IPS-18a (cell line): Measurements from ENCODE around the gene WDR5.

Source experiments
- H3K27ac ChIP-seq: one replicate; pipeline ENCODE4 v1.5.1; 2013; ENCODE audit warnings: low read length
- H3K27me3 ChIP-seq: one replicate; pipeline ENCODE4 v1.6.1; 2013; ENCODE audit warnings: mild to moderate bottlenecking, low read length; ENCODE audit not compliant: control insufficient read depth, insufficient read depth
- H3K36me3 ChIP-seq: one replicate; pipeline ENCODE4 v1.6.1; 2013; ENCODE audit warnings: low read depth, low read length; ENCODE audit not compliant: control insufficient read depth
- H3K4me1 ChIP-seq: one replicate; pipeline ENCODE4 v1.6.1; 2013; ENCODE audit warnings: low read depth, low read length; ENCODE audit not compliant: control insufficient read depth
- H3K4me3 ChIP-seq: one replicate; pipeline ENCODE4 v1.5.1; 2013; ENCODE audit warnings: low read length
- H3K9ac ChIP-seq: one replicate; pipeline ENCODE4 v1.6.1; 2013; ENCODE audit warnings: mild to moderate bottlenecking, low read length, moderate library complexity
- H3K9me3 ChIP-seq: one replicate; pipeline ENCODE4 v1.6.1; 2013; ENCODE audit warnings: low read depth, low read length; ENCODE audit not compliant: control insufficient read depth

Gene WDR5

DNA sequence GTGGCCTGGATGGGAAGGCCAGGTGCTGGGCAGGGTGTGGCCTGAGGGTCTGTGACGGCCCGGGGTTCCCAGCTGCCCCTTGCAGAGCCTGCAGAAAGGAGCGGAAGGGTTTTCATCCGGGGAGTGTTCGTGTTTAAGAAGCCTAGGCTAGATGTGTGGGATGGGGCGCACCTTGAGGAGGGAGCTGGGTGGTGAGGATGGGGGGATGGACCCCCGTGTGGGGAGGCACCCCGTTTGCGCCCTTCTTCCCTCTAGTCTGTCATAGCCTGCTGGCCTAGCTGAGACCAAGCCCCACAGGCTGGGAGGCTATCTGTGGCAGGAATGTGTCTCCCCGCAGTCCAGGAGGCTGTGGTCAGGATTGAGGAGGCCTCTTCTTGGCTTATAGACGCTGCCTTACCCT, 16.6 kb downstream of the WDR5 start:
- Histone ChIP-seq H3K4me1 (no peaks in the 10 kb centered on the region), H3K4me3 (no peak overlapping the region), H3K27ac (no peak overlapping the region), H3K27me3 (no peaks in the 10 kb centered on the region), H3K9me3 (no peaks in the 10 kb centered on the region), H3K9ac (no peak overlapping the region), H3K36me3 (peaks cover 90% of the 10 kb centered on the region)

DNA sequence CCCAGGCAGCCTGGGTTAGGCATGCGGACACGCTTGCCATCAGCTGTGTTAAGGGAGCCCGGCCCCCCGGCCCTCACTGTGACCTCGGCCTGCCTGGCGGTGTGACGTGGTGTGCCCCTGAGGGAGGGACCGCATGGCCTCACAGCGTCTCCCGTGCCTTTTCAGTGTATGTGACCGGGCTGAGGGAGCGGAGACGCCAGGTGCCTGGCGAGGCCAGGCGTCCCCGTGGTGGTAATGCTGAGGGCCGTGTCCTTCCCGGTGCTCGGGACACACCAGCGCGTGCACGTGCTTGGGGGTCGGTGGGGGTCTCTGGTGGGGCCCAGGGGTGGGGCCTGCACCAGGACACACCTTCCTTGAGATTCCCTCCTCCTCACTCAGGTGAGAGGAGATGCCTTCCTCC, 17.6 kb downstream of the WDR5 start:
- H3K36me3 ChIP-seq, result peaks cover 89% of the 10 kb centered on the region
- H3K27ac ChIP-seq, result no peak overlapping the region
- no peak overlapping the region for H3K9ac ChIP-seq
- H3K9me3 ChIP-seq, result no peaks in the 10 kb centered on the region
- no peak overlapping the region for H3K4me3 ChIP-seq
- H3K4me1 ChIP-seq, result no peaks in the 10 kb centered on the region
- no peaks in the 10 kb centered on the region for H3K27me3 ChIP-seq

DNA sequence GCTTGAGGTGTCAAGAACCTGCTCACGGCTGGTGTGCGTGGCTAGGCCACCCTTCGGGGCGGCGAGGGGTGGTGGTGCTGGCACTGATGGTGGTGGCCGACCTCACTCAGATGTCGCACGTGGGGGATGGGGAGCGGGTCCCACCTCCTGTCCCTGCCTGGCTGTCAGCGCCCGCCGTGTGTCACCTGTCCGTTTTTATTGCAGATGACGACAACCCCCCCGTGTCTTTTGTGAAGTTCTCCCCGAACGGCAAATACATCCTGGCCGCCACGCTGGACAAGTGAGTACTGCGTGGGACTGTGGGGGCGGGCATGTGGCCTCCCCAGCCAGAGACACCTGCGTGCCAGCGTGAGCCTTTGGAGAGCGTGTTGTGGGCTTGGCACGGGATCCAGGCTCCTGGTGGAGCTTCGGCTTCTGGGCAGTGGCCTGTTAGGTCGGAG, 18.4 kb downstream of the WDR5 start:
- H3K27ac ChIP-seq, result no peak overlapping the region
- H3K9me3 ChIP-seq, result no peaks in the 10 kb centered on the region
- peaks cover 81% of the 10 kb centered on the region for H3K36me3 ChIP-seq
- H3K4me3 ChIP-seq, result no peak overlapping the region
- no peaks in the 10 kb centered on the region for H3K27me3 ChIP-seq
- H3K4me1 ChIP-seq, result no peaks in the 10 kb centered on the region
- H3K9ac ChIP-seq, result no peak overlapping the region

DNA sequence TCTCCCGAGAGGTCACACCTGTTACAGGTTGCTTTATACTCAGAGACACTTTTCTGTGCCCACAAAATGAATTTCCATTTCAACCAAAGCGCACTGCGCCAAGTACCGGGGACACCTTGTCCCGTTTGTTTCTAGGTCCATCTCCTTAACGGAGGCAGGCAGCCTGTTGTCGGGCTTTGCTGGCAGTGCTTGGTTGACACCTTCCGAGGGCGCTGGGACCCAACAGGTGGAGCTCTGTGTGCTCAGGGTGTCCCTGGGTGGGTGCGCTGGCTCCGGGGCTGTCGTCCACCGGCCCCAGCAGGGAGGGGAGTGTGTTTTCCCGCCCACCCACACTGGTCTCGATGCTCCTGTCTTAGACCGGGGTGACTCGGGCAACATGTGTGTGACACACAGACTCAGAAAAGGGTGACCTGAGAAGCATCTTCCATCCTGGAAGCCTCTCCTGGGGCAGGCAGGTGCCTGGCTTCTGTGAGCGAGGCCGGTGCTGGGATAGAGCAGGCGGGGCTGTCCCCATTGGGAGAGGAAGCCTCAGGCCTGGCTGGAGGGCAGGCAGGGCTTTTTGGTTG, 20.0 kb downstream of the WDR5 start:
- Histone ChIP-seq H3K4me1 (no peaks in the 10 kb centered on the region), H3K36me3 (peaks cover 73% of the 10 kb centered on the region), H3K4me3 (no peak overlapping the region), H3K9ac (no peak overlapping the region), H3K27ac (no peak overlapping the region), H3K27me3 (no peaks in the 10 kb centered on the region), H3K9me3 (no peaks in the 10 kb centered on the region)

DNA sequence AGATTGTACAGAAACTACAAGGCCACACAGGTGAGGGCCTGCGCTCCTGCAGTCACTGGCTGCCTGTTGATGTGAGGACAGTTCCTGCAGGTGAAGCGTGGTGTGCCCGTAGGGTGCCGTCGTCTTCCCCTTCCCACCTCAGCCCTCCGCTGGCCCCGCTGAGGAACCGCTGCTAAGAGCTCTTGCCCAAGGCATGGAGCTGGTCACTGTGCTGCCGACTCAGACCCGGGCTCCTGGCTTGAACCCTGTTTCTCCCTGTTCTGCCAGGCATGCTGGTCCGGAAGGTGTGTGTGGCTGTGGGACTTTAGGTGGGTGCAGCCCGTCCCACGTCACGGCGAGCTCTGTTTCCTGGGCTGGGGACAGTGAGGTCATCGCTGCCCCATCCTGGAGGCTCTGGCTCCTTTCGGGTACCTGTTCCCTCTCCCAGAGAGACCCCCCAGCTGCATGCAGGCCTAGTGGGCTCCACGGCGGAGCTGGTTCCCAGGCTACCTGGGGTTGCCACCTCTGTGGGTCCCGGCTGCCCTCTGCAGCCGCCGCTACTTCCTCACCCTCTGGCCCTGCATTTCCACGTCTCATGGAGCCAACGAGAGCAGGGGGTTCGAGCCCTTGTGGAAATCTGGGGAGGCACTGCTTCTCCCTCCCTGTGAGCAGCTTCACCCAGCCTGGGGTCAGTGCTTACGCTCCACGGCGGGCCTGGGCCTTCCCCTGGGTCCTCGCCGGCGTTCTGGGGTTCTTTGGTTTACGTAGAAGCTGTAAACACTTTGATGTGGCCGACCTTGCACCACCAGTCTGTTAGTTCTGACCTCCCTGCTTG, 20.9 kb downstream of the WDR5 start:
- Histone ChIP-seq H3K4me3 (no peak overlapping the region), H3K9ac (no peak overlapping the region), H3K27ac (no peak overlapping the region), H3K9me3 (no peaks in the 10 kb centered on the region), H3K36me3 (peaks cover 68% of the 10 kb centered on the region), H3K27me3 (no peaks in the 10 kb centered on the region), H3K4me1 (no peaks in the 10 kb centered on the region)

DNA sequence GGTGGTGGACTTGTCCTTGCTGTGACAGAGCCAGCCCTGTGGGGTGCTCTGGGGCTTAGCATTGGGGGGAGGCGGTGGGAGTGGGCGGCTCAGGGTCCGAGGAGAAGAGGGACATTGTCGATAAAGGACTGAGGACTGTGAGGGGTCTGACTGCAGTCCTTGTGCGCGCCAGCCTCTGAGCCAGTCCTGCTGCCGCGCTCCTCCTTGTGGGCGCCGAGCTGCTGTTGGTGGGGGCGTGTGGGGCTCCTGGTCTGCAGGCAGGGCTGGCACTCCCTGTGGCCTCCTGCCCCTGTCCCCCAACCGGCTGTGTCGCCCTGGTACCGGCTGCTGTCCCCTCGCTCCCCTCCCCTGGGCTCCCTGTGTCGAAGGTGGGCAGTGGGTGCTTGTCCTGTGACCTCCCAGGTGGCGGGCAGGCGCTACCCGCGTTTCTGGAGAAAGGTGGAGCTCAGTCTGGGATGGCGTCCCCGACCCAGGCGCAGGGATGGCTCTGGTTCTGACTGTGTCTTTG, 21.6 kb downstream of the WDR5 start:
- H3K36me3 ChIP-seq, result peaks cover 61% of the 10 kb centered on the region
- H3K27ac ChIP-seq, result no peak overlapping the region
- H3K4me1 ChIP-seq, result no peaks in the 10 kb centered on the region
- H3K27me3 ChIP-seq, result no peaks in the 10 kb centered on the region
- no peak overlapping the region for H3K4me3 ChIP-seq
- H3K9ac ChIP-seq, result no peak overlapping the region
- H3K9me3 ChIP-seq, result no peaks in the 10 kb centered on the region

DNA sequence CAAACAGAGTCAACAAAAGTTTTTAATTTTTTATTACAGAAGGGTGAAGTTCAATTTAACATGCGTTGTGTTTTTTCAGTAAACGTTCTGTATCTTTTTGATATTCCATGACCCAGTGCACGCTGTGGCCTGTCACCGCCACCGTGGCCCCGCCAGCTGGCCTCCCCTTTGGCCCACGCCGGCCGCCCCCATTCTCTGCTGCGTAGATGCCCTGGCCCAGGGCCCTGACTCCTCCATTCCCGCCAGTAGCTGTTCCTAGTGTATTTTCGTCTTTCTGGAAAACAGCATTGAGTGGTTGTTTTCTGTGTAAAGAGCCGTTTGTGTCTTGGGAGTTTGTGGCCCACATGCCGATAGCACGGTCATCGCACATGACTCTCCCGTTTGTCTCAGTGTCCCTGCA, 22.4 kb downstream of the WDR5 start:
- Histone ChIP-seq H3K36me3 (peaks cover 53% of the 10 kb centered on the region), H3K9ac (no peak overlapping the region), H3K27me3 (no peaks in the 10 kb centered on the region), H3K9me3 (no peaks in the 10 kb centered on the region), H3K4me3 (no peak overlapping the region), H3K4me1 (no peaks in the 10 kb centered on the region), H3K27ac (no peak overlapping the region)

DNA sequence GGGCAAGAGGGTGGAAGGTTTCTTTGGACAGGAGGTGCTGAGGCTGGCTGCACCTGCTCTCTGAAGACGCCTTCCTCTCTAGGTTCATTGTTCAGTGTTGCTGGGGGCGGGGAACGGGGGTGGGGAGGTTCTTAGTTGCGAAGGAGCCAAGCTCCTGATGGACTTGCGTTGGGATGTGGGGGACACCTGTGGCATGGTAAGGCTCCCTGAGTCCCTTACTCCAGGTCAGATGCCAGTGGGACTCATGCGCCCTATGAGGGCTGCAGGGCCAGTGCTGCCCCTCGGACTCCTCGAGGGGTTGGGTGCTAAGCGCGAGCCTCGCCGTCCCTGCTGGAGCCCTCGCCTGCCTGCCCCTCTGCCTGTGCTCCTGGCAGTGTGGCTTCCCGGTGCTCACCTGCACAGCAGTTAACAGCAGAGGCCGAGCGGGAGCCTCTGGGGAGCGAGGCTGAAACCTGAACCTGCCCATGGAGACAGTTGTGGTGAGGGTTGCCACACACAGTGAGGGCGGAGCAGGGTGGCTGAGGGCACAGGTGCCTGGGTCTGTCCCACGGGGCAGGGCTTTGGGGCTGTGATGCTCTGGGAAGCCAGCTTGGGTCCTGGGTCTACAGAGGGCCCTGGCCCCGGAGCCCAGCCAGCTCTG, 23.0 kb downstream of the WDR5 start:
- no peaks in the 10 kb centered on the region for H3K27me3 ChIP-seq
- no peaks in the 10 kb centered on the region for H3K9me3 ChIP-seq
- no peaks in the 10 kb centered on the region for H3K4me1 ChIP-seq
- H3K4me3 ChIP-seq, result no peak overlapping the region
- H3K9ac ChIP-seq, result no peak overlapping the region
- no peak overlapping the region for H3K27ac ChIP-seq
- peaks cover 47% of the 10 kb centered on the region for H3K36me3 ChIP-seq

DNA sequence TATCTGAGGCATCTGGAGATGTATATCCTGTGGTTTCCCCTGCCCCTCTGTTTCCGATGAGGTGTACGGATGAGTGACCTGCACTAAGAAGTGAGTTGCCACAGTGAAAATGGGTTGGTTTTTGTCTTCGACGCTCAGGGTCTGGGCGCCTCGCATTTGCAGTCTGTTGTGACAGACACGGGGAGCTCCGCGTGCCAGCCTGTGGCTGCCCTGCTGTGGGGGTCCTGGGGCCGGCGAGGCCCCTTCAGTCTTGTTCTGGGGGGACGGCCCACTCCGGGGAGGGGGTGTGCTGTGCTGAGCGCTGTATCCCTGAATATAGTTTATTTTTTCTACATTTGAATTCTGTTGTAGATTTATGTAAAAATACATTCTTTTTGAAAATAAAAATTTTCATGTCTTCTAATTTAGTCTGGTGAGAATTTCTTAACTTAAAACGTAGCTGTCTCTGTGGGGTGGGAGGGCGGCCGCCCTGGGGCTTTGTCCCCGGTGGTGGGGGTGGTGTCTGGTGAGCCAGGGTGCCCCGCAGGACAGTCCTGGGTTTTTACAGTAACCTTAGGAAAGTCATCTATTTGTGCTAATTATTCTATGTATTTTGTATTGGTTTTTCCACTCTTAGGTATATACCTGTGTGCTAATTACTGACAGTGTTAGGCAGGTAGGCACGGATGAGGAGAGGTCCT, 23.8 kb downstream of the WDR5 start:
- Histone ChIP-seq H3K9ac (no peak overlapping the region), H3K36me3 (peaks cover 38% of the 10 kb centered on the region), H3K27ac (no peak overlapping the region), H3K4me1 (no peaks in the 10 kb centered on the region), H3K9me3 (no peaks in the 10 kb centered on the region), H3K27me3 (no peaks in the 10 kb centered on the region), H3K4me3 (no peak overlapping the region)

DNA sequence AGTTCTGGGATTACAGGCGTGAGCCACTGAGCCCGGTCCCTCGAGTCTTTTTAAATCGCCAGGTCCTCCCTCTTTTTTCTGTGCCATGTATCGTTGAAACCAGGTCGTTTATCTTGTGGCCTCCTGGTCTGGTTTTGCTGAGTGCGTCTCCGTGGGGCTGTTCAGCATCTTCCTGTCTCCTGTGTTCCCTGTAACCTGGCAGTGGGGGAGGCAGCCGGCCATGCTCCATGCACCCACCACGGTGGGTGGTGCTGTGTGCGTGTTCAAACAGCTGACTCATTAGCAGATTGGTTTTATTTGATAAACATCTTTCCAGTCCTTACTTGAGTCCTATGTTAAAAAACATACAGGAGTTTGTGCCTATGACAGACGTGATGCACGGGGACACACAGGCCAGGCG, 25.8 kb downstream of the WDR5 start:
- Histone ChIP-seq H3K27ac (no peak overlapping the region), H3K9ac (no peak overlapping the region), H3K4me3 (no peak overlapping the region), H3K27me3 (no peaks in the 10 kb centered on the region), H3K4me1 (peaks cover 4% of the 10 kb centered on the region), H3K9me3 (no peaks in the 10 kb centered on the region), H3K36me3 (peaks cover 19% of the 10 kb centered on the region)

DNA sequence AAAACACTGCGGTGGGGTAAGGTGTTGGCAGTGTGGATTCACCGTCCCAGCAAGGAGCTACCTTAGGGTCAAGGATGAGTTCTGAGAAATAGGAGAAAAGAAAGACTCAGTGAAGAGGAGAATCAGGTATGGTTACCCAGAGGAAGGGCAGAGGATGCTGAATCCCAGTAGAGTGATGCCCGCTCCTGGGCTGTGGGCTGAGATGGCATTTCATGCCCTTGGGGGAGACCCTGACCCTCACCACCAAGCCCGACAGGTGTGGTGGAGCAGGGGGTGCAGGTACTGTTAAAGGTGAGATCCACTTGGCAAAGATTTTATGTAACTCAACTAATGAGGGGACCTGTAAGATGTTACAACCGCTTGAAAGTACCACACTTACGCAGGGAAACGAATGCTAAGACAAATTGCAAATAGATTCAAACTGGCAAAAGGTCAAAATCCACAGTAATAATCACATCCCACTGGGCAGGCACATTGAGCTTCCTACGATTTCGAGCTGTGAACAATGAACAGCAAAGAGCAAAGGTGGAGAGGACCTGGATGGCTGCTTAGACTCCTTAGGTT, 26.4 kb downstream of the WDR5 start:
- Histone ChIP-seq H3K9ac (no peak overlapping the region), H3K4me1 (peaks cover 4% of the 10 kb centered on the region), H3K9me3 (no peaks in the 10 kb centered on the region), H3K4me3 (no peak overlapping the region), H3K36me3 (peaks cover 12% of the 10 kb centered on the region), H3K27me3 (no peaks in the 10 kb centered on the region), H3K27ac (no peak overlapping the region)
